Lower leg skin (tissue), 4 donors: ENCODE data around the gene ESRRB. TPM values are rescaled to one million over a fixed set of nuclear protein-coding genes. Genes with fewer than 3 reads are reported as not detected.

Experiments
- DNase-seq, 2 donors: peaks; one replicate each; pipeline ENCODE4 v3.0.0-alpha.2; 2019; ENCODE audit warnings: low spot score in 2 of 2
- H3K4me3 ChIP-seq: fragments of 200-600 bp; sonication (generic); 2 replicates; pipeline ENCODE4 v1.5.1; 2017; ENCODE audit warnings: mild to moderate bottlenecking, low read depth; ENCODE audit not compliant: poor library complexity, severe bottlenecking
- POLR2A ChIP-seq, 2 donors: fragments of 450-650 bp; IDR thresholded peaks; one replicate each; pipeline ENCODE4 v1.6.1; 2016 to 2017; ENCODE audit warnings: antibody characterized with exemption in 2 of 2, mild to moderate bottlenecking in 1 of 2, moderate library complexity in 1 of 2
- WGBS, 2 donors: methylation state at CpG; one replicate each; pipeline ENCODE4 v1.1.5; 2018; 5-methylcytosine and 5-hydroxymethylcytosine counted together
- intact Hi-C: fragments of 100-400 bp; cut with DNase I; formaldehyde crosslinking; loops from one replicate; pipeline ENCODE4 v1.15.0; 2023; ENCODE audit warnings: low total_unique reads
- total RNA-seq, 4 donors: library from RNA; depleted of rRNA; stranded (reverse); fragments of >200 nt; gene quantifications; one replicate each; pipeline ENCODE4 v1.1.0, GENCODE V29; 2016
- TF ChIP-seq, protein P1 (sequence below), 3 donors: fragments of 450-650 bp; IDR thresholded peaks; one replicate each; pipeline ENCODE4 v1.5.1; 2016; ENCODE audit warnings: antibody characterized with exemption in 3 of 3, mild to moderate bottlenecking in 3 of 3, moderate library complexity in 2 of 3

The ESRRB gene
- total RNA-seq, 4 donors from 2014 or later: 0.08 to 1.1 (median 0.19) TPM; not detected in 1

DNA sequence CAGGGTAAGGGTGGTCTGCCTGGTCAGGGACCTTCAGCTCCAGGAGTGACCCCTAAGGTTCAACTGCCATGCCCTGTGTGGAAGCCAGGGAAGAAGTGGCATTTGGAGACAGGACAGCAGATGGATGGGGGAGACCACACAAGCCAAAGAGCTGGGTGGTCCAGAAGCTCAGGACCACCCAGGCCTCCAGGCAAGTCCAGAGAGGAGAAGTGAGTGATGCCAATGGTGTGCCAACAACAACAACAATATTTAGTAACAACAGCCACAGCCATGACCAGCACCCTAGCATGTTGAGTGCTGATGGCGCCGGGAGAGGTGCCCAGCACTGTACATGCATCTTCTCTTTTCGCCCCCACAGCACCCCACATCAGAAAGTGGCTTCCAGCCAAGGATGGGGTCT lies 113.7 kb downstream of the ESRRB start:
- 91 to 93% methylated on average over 3 of the region's 3 CpGs for WGBS, 2 donors
- no peak overlapping the region for H3K4me3 ChIP-seq
- TF ChIP-seq, protein P1, sequence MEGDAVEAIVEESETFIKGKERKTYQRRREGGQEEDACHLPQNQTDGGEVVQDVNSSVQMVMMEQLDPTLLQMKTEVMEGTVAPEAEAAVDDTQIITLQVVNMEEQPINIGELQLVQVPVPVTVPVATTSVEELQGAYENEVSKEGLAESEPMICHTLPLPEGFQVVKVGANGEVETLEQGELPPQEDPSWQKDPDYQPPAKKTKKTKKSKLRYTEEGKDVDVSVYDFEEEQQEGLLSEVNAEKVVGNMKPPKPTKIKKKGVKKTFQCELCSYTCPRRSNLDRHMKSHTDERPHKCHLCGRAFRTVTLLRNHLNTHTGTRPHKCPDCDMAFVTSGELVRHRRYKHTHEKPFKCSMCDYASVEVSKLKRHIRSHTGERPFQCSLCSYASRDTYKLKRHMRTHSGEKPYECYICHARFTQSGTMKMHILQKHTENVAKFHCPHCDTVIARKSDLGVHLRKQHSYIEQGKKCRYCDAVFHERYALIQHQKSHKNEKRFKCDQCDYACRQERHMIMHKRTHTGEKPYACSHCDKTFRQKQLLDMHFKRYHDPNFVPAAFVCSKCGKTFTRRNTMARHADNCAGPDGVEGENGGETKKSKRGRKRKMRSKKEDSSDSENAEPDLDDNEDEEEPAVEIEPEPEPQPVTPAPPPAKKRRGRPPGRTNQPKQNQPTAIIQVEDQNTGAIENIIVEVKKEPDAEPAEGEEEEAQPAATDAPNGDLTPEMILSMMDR (IDR thresholded peaks at IDR 0.05): no peak
- TF ChIP-seq POLR2A (IDR thresholded peaks at IDR 0.05): no peak
- no peak for DNase-seq
- intact Hi-C loops: no loop called here

DNA sequence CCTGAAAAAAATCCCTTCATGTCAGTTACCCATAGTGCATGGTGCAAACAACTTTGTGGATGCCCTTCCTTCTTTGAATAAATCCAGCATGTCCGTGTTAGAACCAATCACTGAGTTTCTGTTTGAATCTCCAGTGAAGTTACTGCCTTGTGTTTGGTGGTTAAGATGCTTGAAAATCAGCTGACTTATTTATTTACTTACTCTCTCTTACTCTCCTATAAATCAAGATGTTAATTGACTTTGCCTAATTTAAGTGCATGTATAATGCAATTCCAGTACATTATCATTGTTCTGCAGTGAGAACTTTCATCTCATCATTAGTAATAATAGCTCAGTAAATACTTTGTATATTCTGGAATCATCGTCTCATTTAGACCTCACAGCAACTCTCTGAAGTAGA lies 114.2 kb downstream of the ESRRB start:
- H3K4me3 ChIP-seq: no peak overlapping the region
- no peak for TF ChIP-seq POLR2A (IDR thresholded peaks at IDR 0.05)
- TF ChIP-seq, protein P1 (IDR thresholded peaks at IDR 0.05): no peak
- intact Hi-C loops: no loop called here
- WGBS, 2 donors: 76 to 87% methylated on average over 2 of the region's 2 CpGs
- no peak for DNase-seq

DNA sequence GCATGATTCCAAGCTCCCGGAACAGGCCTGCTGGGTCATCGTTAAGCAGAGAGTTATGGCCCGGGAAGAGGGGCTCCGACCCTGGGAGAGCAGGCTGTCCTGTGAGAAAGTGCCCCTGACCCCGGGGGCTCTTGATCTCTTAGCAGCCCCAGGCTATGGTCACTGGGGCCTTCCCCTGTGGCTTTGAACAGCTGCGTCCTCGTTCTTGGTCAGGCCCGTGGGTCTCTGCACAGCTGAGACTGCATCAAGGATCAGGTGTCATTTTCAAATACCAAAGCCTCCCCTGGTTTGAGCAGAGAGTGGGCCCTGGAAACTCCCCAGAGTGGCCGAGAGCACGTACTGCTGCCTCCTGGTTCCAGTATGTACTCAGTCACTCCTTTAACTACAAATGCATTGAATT lies 114.8 kb downstream of the ESRRB start:
- DNase-seq: no peak
- TF ChIP-seq, protein P1 (IDR thresholded peaks at IDR 0.05): no peak
- TF ChIP-seq POLR2A (IDR thresholded peaks at IDR 0.05): no peak
- intact Hi-C loops: no loop called here
- H3K4me3 ChIP-seq: no peak overlapping the region
- WGBS, 2 donors: 58 to 79% methylated on average over 10 of the region's 10 CpGs

DNA sequence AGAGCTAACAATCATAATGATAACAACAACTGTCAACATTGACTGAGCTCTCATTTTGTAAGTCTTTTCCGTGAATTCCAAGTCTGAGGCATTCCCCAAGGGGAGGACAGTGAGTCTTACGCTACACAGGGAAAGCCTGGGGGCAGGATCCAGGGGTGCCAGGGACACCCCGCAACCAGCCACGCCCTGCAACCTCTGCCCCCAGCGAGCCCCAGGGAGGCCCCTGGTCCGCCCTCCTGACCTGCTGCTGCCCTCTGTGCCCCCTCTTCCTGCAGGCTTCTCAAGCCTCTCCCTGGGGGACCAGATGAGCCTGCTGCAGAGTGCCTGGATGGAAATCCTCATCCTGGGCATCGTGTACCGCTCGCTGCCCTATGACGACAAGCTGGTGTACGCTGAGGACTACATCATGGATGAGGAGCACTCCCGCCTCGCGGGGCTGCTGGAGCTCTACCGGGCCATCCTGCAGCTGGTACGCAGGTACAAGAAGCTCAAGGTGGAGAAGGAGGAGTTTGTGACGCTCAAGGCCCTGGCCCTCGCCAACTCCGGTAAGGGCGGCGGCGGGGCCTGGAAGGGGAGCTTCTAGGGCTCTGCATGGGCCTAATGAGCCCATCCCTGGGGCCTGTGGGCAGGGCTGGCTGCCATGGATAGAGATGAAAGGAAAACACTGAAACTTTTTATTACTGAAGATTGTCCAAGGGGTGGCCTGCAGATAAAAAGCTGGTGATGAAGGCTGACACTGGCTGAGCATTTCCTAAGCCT lies 115.4 kb downstream of the ESRRB start:
- no peak overlapping the region for H3K4me3 ChIP-seq
- no peak for TF ChIP-seq POLR2A (IDR thresholded peaks at IDR 0.05)
- DNase-seq: no peak
- 75 to 78% methylated on average over 19 to 22 of the region's 22 CpGs for WGBS, 2 donors
- intact Hi-C loops: no loop called here

DNA sequence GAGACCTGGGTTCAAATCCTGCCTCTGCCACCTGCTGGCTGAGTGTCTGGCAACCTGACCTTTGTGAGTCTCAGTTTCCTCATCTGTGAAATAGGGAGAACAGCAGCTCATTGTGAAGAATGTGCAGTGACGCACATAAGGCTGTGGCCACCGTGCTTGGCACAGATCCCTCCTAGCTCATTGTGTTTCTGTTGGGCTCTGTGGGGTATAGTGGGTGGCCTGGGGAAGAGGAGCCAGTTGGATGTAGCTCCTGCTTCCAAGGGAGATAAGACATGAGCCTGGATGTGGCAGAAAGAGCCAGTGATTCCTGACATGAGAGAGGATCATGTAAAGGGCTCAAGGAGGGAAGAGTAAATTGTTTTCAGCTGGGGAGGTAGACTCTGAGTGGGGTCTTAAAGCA lies 120.0 kb downstream of the ESRRB start:
- WGBS, 2 donors: 77 to 90% methylated on average over 2 of the region's 2 CpGs
- TF ChIP-seq, protein P1 (IDR thresholded peaks at IDR 0.05): no peak
- TF ChIP-seq POLR2A (IDR thresholded peaks at IDR 0.05): no peak
- H3K4me3 ChIP-seq: no peak overlapping the region
- DNase-seq: no peak
- intact Hi-C loops: no loop called here

DNA sequence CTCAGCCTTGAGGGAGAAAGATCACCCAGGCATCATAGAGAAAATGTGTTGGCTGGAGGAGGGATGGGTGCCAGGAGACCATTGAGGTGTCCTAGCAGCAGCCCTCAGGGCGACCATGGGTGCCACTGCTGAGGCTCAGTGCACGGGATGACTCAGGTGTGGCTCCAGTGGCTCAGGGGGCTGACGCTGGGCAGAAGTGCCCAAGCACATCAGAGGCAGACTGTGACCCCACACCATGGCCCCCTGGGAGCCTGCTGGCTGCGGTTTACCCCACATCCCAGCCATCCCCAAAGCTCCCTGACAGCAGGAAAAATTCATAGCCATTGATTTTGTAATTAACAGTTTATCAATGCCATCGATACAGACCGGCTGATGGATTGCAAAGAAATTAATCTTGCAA lies 120.7 kb downstream of the ESRRB start:
- 64 to 71% methylated on average over 6 of the region's 6 CpGs for WGBS, 2 donors
- intact Hi-C loops: no loop called here
- H3K4me3 ChIP-seq: no peak overlapping the region
- DNase-seq: no peak
- no peak for TF ChIP-seq POLR2A (IDR thresholded peaks at IDR 0.05)
- TF ChIP-seq, protein P1 (IDR thresholded peaks at IDR 0.05): no peak
